CD14-positive monocyte (primary cell): Measurements from ENCODE around the gene GJC1. TPM values are rescaled to one million over a fixed set of nuclear protein-coding genes. Genes with fewer than 3 reads are reported as not detected.

Experiments used
- DNase-seq, 3 donors: peaks; one replicate each; pipeline ENCODE4 v3.0.0-alpha.2; 2011 to 2022
- H2AFZ ChIP-seq: 2 replicates; pipeline ENCODE4 v1.6.0; 2012; ENCODE audit warnings: mild to moderate bottlenecking, low read depth, low read length, inconsistent platforms; ENCODE audit not compliant: insufficient read depth, poor library complexity, severe bottlenecking
- H3K27ac ChIP-seq, 2 donors: 1 replicate in 1 of 2; 2 replicates in 1 of 2; pipeline ENCODE4 v1.5.1; 2012 to 2013; ENCODE audit warnings: low read length in 2 of 2, control low read depth in 1 of 2, inconsistent platforms in 1 of 2, low read depth in 1 of 2, mild to moderate bottlenecking in 1 of 2
- H3K27me3 ChIP-seq, 2 donors: one replicate each; pipeline versions ENCODE4 v1.6.0 to v1.6.1; 2011 to 2013; ENCODE audit warnings: low read length in 2 of 2; ENCODE audit not compliant: control insufficient read depth in 2 of 2, insufficient read depth in 2 of 2
- H3K36me3 ChIP-seq, 2 donors: replicated peaks in 1 of 2; 1 replicate in 1 of 2; 2 replicates in 1 of 2; pipeline versions ENCODE4 v1.5.1 to v1.6.1; 2012 to 2013; ENCODE audit warnings: low read length in 2 of 2, control low read depth in 1 of 2, inconsistent platforms in 1 of 2, mild to moderate bottlenecking in 1 of 2; ENCODE audit not compliant: insufficient read depth in 2 of 2, control insufficient read depth in 1 of 2
- H3K4me1 ChIP-seq, 2 donors: 1 replicate in 1 of 2; 2 replicates in 1 of 2; pipeline versions ENCODE4 v1.5.1 to v1.6.1; 2012 to 2013; ENCODE audit warnings: low read length in 2 of 2, control low read depth in 1 of 2, inconsistent platforms in 1 of 2, mild to moderate bottlenecking in 1 of 2, moderate library complexity in 1 of 2; ENCODE audit not compliant: insufficient read depth in 2 of 2, control insufficient read depth in 1 of 2
- H3K4me2 ChIP-seq: replicated peaks from 2 replicates; pipeline ENCODE3; 2012; ENCODE audit warnings: low read length, moderate library complexity, mild to moderate bottlenecking; ENCODE audit not compliant: poor library complexity, severe bottlenecking; ENCODE audit errors: extremely low read depth
- H3K4me3 ChIP-seq, 3 experiments: fragments of 200-600 bp in 1 of 3; sonication (generic) in 1 of 3; replicated peaks in 1 of 3; 1 replicate in 2 of 3; 2 replicates in 1 of 3; pipeline ENCODE4 v1.5.1; 2011 to 2013; ENCODE audit warnings: low read length in 3 of 3, mild to moderate bottlenecking in 3 of 3, control low read depth in 2 of 3, low read depth in 2 of 3, inconsistent platforms in 1 of 3, moderate library complexity in 1 of 3
- H3K79me2 ChIP-seq: 2 replicates; pipeline ENCODE4 v1.6.0; 2012; ENCODE audit warnings: mild to moderate bottlenecking, control low read depth, inconsistent platforms, low read length, moderate library complexity; ENCODE audit not compliant: insufficient read depth
- H3K9ac ChIP-seq: 2 replicates; pipeline ENCODE4 v1.6.0; 2017; ENCODE audit warnings: low read length, mild to moderate bottlenecking; ENCODE audit not compliant: insufficient read depth, poor library complexity, severe bottlenecking
- H3K9me3 ChIP-seq, 2 donors: replicated peaks in 1 of 2; 1 replicate in 1 of 2; 2 replicates in 1 of 2; pipeline versions ENCODE4 v1.5.1 to v1.6.1; 2012 to 2013; ENCODE audit warnings: low read length in 2 of 2, control low read depth in 1 of 2; ENCODE audit not compliant: control insufficient read depth in 1 of 2, insufficient read depth in 1 of 2
- H4K20me1 ChIP-seq: 2 replicates; pipeline ENCODE4 v1.6.0; 2012; ENCODE audit warnings: mild to moderate bottlenecking, low read length, control low read depth, moderate library complexity; ENCODE audit not compliant: insufficient read depth
- H3K27ac Mint-ChIP-seq, 7 donors: one replicate each; pipeline ENCODE4 v1.8.0; 2020; ENCODE audit warnings: mild to moderate bottlenecking in 7 of 7, mixed read lengths in 7 of 7, moderate library complexity in 6 of 7, inconsistent platforms in 2 of 7
- H3K27me3 Mint-ChIP-seq, 3 donors: one replicate each; pipeline ENCODE4 v1.8.0; 2021 to 2022; ENCODE audit warnings: low read depth in 3 of 3, mild to moderate bottlenecking in 3 of 3, mixed read lengths in 3 of 3, moderate library complexity in 3 of 3, inconsistent platforms in 1 of 3
- H3K36me3 Mint-ChIP-seq, 2 donors: one replicate each; pipeline ENCODE4 v1.8.0; 2020; ENCODE audit warnings: mixed read lengths in 2 of 2, inconsistent platforms in 1 of 2, mild to moderate bottlenecking in 1 of 2
- H3K4me1 Mint-ChIP-seq: one replicate; pipeline ENCODE4 v1.8.0; 2020; ENCODE audit warnings: mild to moderate bottlenecking, mixed read lengths
- H3K4me3 Mint-ChIP-seq, 2 donors: one replicate each; pipeline ENCODE4 v1.8.0; 2020; ENCODE audit warnings: mild to moderate bottlenecking in 2 of 2, mixed read lengths in 2 of 2, moderate library complexity in 1 of 2
- H3K9me3 Mint-ChIP-seq, 7 donors: one replicate each; pipeline ENCODE4 v1.8.0; 2020 to 2022; ENCODE audit warnings: mixed read lengths in 7 of 7, mild to moderate bottlenecking in 6 of 7, moderate library complexity in 6 of 7, inconsistent platforms in 2 of 7
- WGBS: methylation state at CpG from one replicate; pipeline ENCODE4 v1.1.5; 2013; ENCODE audit warnings: missing lambda C conversion rate; ENCODE audit not compliant: insufficient coverage; 5-methylcytosine and 5-hydroxymethylcytosine counted together
- intact Hi-C, 2 donors: fragments of 100-400 bp; cut with micrococcal nuclease; formaldehyde crosslinking; loops; one replicate each; pipeline versions ENCODE4 v1.15.0 to v1.15.1; 2023
- polyA plus RNA-seq, 3 donors: library from polyadenylated mRNA; depleted of rRNA in 1 of 3; unstranded in 2 of 3; stranded (reverse) in 1 of 3; fragments of 300-500 nt in 2 of 3; fragments of >200 nt in 1 of 3; fragmentation: Illumina TruSeq in 2 of 3; gene quantifications; 1 replicate in 2 of 3; 2 replicates in 1 of 3; pipeline ENCODE4 v1.2.3, GENCODE V29; 2012 to 2021
- TF ChIP-seq, protein P1 (sequence below): fragments of 200-600 bp; IDR thresholded peaks from one replicate; pipeline ENCODE4 v1.8.0; 2022; ENCODE audit warnings: antibody characterized with exemption, mild to moderate bottlenecking

Gene GJC1
- polyA plus RNA-seq, 3 donors = not detected

DNA sequence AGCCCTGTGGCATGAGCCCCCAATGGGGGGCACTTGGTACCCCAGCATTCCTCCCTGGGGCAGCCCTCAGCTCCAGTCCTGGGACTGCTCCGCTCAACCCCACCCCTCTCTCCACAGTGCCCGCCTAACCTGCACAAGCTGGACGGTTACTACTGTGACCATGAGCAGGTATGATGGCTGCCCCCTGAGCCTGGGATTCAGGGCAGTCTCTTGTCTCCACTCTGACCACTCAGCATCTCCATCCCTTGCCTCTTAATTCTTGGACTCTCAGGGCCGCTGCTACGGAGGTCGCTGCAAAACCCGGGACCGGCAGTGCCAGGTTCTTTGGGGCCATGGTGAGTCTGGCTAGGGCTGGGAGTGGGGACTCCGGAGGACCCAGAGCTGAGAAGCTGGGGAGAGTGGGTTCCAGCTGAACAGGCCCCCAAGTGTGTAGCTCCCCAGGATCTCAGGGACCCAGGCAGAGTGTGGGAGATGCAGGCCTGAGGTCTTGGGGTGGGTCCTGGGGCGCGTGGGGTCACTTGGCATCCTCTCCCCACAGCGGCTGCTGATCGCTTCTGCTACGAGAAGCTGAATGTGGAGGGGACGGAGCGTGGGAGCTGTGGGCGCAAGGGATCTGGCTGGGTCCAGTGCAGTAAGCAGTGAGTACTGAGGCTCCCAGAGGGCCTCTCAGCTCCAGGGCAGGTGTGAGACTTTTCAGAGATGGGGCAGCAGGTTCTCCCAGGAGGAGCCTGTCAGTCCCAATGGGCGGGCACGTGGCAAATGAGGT, 53.3 kb downstream of the GJC1 start:
- Histone ChIP-seq H2AFZ (no peak overlapping the region), H3K9ac (no peak overlapping the region), H3K79me2 (no peaks in the 10 kb centered on the region), H4K20me1 (no peaks in the 10 kb centered on the region), H3K4me1 (peaks cover 22 to 31% of the 10 kb centered on the region in 2 donors), H3K4me3 (no peak overlapping the region), H3K9me3 (no peaks in the 10 kb centered on the region), H3K27ac (no peak overlapping the region), H3K36me3 (no peaks in the 10 kb centered on the region), H3K4me2 (peak overlapping the region; percentile 100), H3K27me3 (peaks cover 0 to 21% of the 10 kb centered on the region in 2 donors)
- Mint-ChIP-seq H3K27me3 (peaks cover 22 to 51% (median 34%) of the 10 kb centered on the region in 3 donors), H3K4me1 (peaks cover 26% of the 10 kb centered on the region), H3K4me3 (peak overlapping the region in 1 of 2 donors; percentile 90), H3K9me3 (peaks cover 0 to 2% (median 0%) of the 10 kb centered on the region in 7 donors), H3K36me3 (no peaks in the 10 kb centered on the region), H3K27ac (peak overlapping the region in 1 of 7 donors; percentile 70)
- TF ChIP-seq, protein P1, sequence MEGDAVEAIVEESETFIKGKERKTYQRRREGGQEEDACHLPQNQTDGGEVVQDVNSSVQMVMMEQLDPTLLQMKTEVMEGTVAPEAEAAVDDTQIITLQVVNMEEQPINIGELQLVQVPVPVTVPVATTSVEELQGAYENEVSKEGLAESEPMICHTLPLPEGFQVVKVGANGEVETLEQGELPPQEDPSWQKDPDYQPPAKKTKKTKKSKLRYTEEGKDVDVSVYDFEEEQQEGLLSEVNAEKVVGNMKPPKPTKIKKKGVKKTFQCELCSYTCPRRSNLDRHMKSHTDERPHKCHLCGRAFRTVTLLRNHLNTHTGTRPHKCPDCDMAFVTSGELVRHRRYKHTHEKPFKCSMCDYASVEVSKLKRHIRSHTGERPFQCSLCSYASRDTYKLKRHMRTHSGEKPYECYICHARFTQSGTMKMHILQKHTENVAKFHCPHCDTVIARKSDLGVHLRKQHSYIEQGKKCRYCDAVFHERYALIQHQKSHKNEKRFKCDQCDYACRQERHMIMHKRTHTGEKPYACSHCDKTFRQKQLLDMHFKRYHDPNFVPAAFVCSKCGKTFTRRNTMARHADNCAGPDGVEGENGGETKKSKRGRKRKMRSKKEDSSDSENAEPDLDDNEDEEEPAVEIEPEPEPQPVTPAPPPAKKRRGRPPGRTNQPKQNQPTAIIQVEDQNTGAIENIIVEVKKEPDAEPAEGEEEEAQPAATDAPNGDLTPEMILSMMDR = no peak
- DNase-seq = no peak
- intact Hi-C loops = loop anchor here (5.0 to 10.0 kb wide), 2 partner anchors 245 to 358 kb away; partner anchors contain the start of genes ACBD4 (in 2 of the 2) and PLCD3 (in 2 of the 2)
- WGBS = 96% methylated on average over 9 of the region's 19 CpGs

DNA sequence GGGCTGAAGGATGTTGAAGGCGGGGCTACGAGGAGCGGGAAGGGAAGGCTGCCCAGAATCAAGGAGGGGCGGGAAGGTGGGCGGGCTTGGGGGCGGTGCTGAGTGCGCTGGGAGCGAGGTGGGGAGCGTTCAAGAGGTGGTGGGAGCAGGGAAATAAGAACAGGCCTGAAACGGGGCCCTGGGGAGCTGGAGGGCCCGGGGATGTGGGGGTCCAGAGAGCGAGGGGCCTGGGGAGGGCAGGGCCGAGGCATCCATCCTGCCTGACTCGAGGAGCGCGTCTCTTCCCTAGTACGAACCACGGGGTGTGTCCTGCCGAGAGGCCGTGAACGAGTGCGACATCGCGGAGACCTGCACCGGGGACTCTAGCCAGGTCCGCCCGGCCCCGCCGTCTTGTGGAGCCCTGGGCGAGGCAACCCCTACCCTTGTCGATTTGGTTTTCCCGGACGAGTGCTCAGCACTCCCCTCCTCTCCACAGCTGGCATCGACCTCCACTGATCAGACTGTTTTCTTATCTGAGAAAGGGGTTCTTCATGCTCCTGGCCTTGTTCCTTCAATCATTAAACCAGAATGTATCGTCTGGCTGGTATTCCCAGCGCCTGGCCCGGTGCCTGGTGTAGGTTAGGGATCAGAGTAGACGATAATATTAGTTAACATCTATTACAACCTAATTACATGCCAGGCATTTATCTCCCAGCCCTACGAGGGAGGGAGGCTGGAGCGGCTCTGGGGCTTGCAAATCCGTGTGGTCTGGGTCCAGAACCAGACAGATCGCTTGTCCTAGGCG, 54.1 kb downstream of the GJC1 start:
- Histone ChIP-seq H3K27me3 (peaks cover 0 to 21% of the 10 kb centered on the region in 2 donors), H3K9ac (peak overlapping the region; percentile 29), H3K27ac (no peak overlapping the region), H2AFZ (peak overlapping the region; percentile 89), H3K4me1 (peaks cover 29 to 39% of the 10 kb centered on the region in 2 donors), H4K20me1 (no peaks in the 10 kb centered on the region), H3K79me2 (no peaks in the 10 kb centered on the region), H3K4me2 (peak overlapping the region; percentile 100), H3K36me3 (no peaks in the 10 kb centered on the region), H3K4me3 (peak overlapping the region; percentile 17 to 88 (median 50)), H3K9me3 (no peaks in the 10 kb centered on the region)
- H3K4me1 Mint-ChIP-seq = peaks cover 34% of the 10 kb centered on the region
- peak overlapping the region; percentile 79 to 90 for H3K4me3 Mint-ChIP-seq
- peaks cover 0 to 2% (median 0%) of the 10 kb centered on the region in 7 donors for H3K9me3 Mint-ChIP-seq
- peaks cover 22 to 49% (median 34%) of the 10 kb centered on the region in 3 donors for H3K27me3 Mint-ChIP-seq
- peak in 1 of 3 donors; percentile 5 for DNase-seq
- peak overlapping the region in 1 of 7 donors; percentile 76 for H3K27ac Mint-ChIP-seq
- H3K36me3 Mint-ChIP-seq = no peaks in the 10 kb centered on the region
- 8% methylated on average over 32 of the region's 43 CpGs for WGBS
- intact Hi-C loops = loop anchor here (1.0 to 10.0 kb wide), 4 partner anchors 89 to 359 kb away; partner anchors contain the start of genes ACBD4 (in 2 of the 2) and PLCD3 (in 2 of the 2)
- TF ChIP-seq, protein P1 = no peak
